WTC11 (cell line): Measurements from ENCODE around the gene KRTAP24-1. TPM values are rescaled to one million over a fixed set of nuclear protein-coding genes. Genes with fewer than 3 reads are reported as not detected.

ENCODE experiments used
- ATAC-seq: fragments of 200-7000 bp; cut with Tn5 transposase; 2 replicates; pipeline ENCODE4 v1.10.0; 2021; ENCODE audit warnings: mild to moderate bottlenecking, moderate library complexity
- CTCF ChIA-PET: fragments of 300-600 bp; sonication (Branson Sonifier 250); formaldehyde crosslinking; loops from one replicate; lab custom pipeline; 2021; ENCODE audit warnings: antibody characterized with exemption; lab: Charles Lee
- POLR2A ChIA-PET: fragments of 350-600 bp; sonication (Branson Sonifier 250); formaldehyde crosslinking; loops from one replicate; lab custom pipeline; 2021; ENCODE audit warnings: antibody characterized with exemption; lab: Charles Lee
- DNase-seq: peaks from one replicate; pipeline ENCODE4 v3.0.0; 2021; ENCODE audit warnings: low spot score
- H3K27ac Mint-ChIP-seq: 2 replicates; pipeline ENCODE4 v1.8.0; 2021; ENCODE audit warnings: mixed read lengths
- H3K27me3 Mint-ChIP-seq: 2 replicates; pipeline ENCODE4 v1.8.0; 2021; ENCODE audit warnings: low read depth, mild to moderate bottlenecking, moderate library complexity, mixed read lengths
- H3K36me3 Mint-ChIP-seq: 2 replicates; pipeline ENCODE4 v1.8.0; 2021; ENCODE audit warnings: mixed read lengths
- H3K4me1 Mint-ChIP-seq: 2 replicates; pipeline ENCODE4 v1.8.0; 2022; ENCODE audit warnings: mixed read lengths
- H3K4me3 Mint-ChIP-seq: 2 replicates; pipeline ENCODE4 v1.8.0; 2021; ENCODE audit warnings: mild to moderate bottlenecking, moderate library complexity, mixed read lengths
- H3K9me3 Mint-ChIP-seq: 2 replicates; pipeline ENCODE4 v1.8.0; 2021; ENCODE audit warnings: mixed read lengths
- ESRRA ChIP-seq: sonication (generic); formaldehyde crosslinking; IDR thresholded peaks from 2 replicates; pipeline ENCODE4 v1.8.1; 2022; ENCODE audit warnings: mild to moderate bottlenecking, missing genetic modification reagents, borderline replicate concordance
- JAZF1 ChIP-seq: fragments of 250-450 bp; sonication (Bioruptor Pico); IDR thresholded peaks from 2 replicates; pipeline ENCODE4 v1.9.0; 2021; ENCODE audit warnings: moderate library complexity, mild to moderate bottlenecking, inconsistent platforms
- SMAD4 ChIP-seq: sonication (generic); formaldehyde crosslinking; IDR thresholded peaks from 2 replicates; pipeline ENCODE4 v1.8.0; 2022; ENCODE audit warnings: mild to moderate bottlenecking, missing genetic modification reagents
- SP1 ChIP-seq: sonication (generic); formaldehyde crosslinking; conservative IDR thresholded peaks from 2 replicates; pipeline ENCODE4 v1.8.1; 2022; ENCODE audit warnings: missing genetic modification reagents
- USF1 ChIP-seq: sonication (generic); formaldehyde crosslinking; IDR thresholded peaks from 2 replicates; pipeline ENCODE4 v1.8.0; 2022; ENCODE audit warnings: mild to moderate bottlenecking, missing genetic modification reagents
- ZNF138 ChIP-seq: sonication (generic); formaldehyde crosslinking; conservative IDR thresholded peaks from 2 replicates; pipeline ENCODE4 v1.8.1; 2022; ENCODE audit warnings: mild to moderate bottlenecking, moderate library complexity, missing genetic modification reagents
- total RNA-seq: library from RNA; stranded (reverse); gene quantifications from 3 replicates; pipeline ENCODE4 v1.2.3, GENCODE V29; 2021
- TF ChIP-seq, protein P1 (sequence below): sonication (generic); formaldehyde crosslinking; IDR thresholded peaks from 2 replicates; pipeline ENCODE4 v1.8.1; 2023; ENCODE audit warnings: mild to moderate bottlenecking, missing genetic modification reagents
- TF ChIP-seq, protein P2 (sequence below): fragments of 200-600 bp; IDR thresholded peaks from 2 replicates; pipeline ENCODE4 v1.8.0; 2022; ENCODE audit warnings: antibody characterized with exemption
- TF ChIP-seq, protein P3 (sequence below): sonication (generic); formaldehyde crosslinking; IDR thresholded peaks from 2 replicates; pipeline ENCODE4 v1.8.0; 2022; ENCODE audit warnings: missing genetic modification reagents

KRTAP24-1 gene
- total RNA-seq, 1 experiment from 2014 or later = not detected

- Mint-ChIP-seq H3K4me3 (no peak overlapping the region), H3K27ac (no peak overlapping the region), H3K4me1 (no peaks in the 10 kb centered on the region), H3K9me3 (peaks cover 7% of the 10 kb centered on the region), H3K36me3 (no peaks in the 10 kb centered on the region), H3K27me3 (no peaks in the 10 kb centered on the region; the same call in 1 of the 2 replicates)
- ATAC-seq (no peak), DNase-seq (no peak)
- CTCF ChIA-PET = interaction anchor here (0.8 to 2.8 kb wide), 2 partner anchors 12 to 194 kb away, joined by 3 to 9 read pairs; no protein-coding TSS in a partner anchor
- POLR2A ChIA-PET = no interaction called here
- no peak for TF ChIP-seq SP1
- no peak for TF ChIP-seq JAZF1
- TF ChIP-seq, protein P1, sequence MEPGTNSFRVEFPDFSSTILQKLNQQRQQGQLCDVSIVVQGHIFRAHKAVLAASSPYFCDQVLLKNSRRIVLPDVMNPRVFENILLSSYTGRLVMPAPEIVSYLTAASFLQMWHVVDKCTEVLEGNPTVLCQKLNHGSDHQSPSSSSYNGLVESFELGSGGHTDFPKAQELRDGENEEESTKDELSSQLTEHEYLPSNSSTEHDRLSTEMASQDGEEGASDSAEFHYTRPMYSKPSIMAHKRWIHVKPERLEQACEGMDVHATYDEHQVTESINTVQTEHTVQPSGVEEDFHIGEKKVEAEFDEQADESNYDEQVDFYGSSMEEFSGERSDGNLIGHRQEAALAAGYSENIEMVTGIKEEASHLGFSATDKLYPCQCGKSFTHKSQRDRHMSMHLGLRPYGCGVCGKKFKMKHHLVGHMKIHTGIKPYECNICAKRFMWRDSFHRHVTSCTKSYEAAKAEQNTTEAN = no peak
Observed at GRCh38 chr21:30269803-30270530, 12.8 kb downstream of the KRTAP24-1 start.

DNA sequence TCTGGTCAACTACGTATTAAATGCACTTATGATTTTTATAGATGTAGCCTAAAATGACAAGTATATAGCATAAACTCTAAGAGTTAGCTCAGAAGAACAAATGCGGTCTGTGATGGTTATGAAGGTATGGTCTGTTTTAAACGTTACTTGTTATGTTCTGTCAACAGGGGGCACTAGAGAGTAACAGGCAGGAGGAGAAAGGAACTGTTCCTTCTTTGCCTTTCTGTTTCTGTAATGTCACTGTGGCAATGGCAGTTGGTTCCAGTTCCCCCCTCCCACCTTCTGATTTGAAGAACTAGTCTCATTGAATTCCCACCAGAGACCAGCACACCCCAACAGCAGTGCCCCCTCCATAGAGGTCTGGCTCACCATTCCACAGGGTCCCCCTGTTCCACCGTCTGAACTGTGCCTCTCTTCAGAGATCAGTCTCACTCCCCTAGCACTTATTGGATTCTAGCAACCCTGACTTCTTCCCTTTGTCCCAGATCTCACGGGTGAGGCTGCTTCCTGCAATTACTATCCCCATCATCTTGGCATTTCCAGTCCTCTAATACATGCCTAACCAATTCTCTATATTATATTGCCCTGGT lies 14.0 kb downstream of the KRTAP24-1 start:
- Mint-ChIP-seq H3K4me3 (no peak overlapping the region), H3K4me1 (no peaks in the 10 kb centered on the region), H3K9me3 (peaks cover 11% of the 10 kb centered on the region), H3K27ac (no peak overlapping the region), H3K27me3 (no peaks in the 10 kb centered on the region; the same call in 1 of the 2 replicates), H3K36me3 (no peaks in the 10 kb centered on the region)
- DNase-seq (no peak), ATAC-seq (peak; percentile 89)
- ChIA-PET POLR2A (no interaction called here), CTCF (interaction anchor here (0.5 to 2.8 kb wide), 10 partner anchors 11 to 626 kb away, joined by 3 to 11 read pairs (median 4); no protein-coding TSS in a partner anchor)
- no peak for TF ChIP-seq SMAD4 (CRISPR knock-in tag)
- TF ChIP-seq ZNF138 (CRISPR knock-in tag) = no peak
- TF ChIP-seq USF1 = no peak
- no peak for TF ChIP-seq ESRRA
- TF ChIP-seq, protein P2, sequence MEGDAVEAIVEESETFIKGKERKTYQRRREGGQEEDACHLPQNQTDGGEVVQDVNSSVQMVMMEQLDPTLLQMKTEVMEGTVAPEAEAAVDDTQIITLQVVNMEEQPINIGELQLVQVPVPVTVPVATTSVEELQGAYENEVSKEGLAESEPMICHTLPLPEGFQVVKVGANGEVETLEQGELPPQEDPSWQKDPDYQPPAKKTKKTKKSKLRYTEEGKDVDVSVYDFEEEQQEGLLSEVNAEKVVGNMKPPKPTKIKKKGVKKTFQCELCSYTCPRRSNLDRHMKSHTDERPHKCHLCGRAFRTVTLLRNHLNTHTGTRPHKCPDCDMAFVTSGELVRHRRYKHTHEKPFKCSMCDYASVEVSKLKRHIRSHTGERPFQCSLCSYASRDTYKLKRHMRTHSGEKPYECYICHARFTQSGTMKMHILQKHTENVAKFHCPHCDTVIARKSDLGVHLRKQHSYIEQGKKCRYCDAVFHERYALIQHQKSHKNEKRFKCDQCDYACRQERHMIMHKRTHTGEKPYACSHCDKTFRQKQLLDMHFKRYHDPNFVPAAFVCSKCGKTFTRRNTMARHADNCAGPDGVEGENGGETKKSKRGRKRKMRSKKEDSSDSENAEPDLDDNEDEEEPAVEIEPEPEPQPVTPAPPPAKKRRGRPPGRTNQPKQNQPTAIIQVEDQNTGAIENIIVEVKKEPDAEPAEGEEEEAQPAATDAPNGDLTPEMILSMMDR = peak; percentile 50; the same call in 1 of the 2 replicates

DNA sequence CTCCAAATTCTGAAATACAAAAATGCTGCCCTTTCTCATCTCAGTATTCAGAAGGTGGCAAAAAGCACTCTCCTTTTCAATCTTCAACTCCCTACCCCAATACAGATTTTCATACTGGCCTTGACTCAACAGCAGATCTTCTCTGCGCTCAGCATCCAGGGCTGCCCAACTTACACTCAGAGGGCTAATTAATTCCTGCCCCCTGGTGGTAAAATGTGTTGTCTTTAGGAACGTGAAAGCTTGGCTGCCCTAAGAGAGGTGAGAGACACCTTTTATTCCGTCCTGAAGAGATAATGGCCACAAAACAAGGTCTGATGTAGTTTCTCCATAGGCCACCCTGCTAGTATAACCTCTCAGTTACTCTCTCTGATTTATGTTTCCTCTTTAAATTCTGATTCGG lies 25.0 kb downstream of the KRTAP24-1 start:
- H3K4me1 Mint-ChIP-seq = no peaks in the 10 kb centered on the region
- ChIA-PET POLR2A (no interaction called here), CTCF (interaction anchor here (0.6 to 2.1 kb wide), 14 partner anchors 11 to 319 kb away, joined by 3 to 11 read pairs (median 3); partner anchors contain the start of gene GRIK1)
- DNase-seq = peak; percentile 27
- TF ChIP-seq, protein P2 = peak; percentile 61
- TF ChIP-seq, protein P3, sequence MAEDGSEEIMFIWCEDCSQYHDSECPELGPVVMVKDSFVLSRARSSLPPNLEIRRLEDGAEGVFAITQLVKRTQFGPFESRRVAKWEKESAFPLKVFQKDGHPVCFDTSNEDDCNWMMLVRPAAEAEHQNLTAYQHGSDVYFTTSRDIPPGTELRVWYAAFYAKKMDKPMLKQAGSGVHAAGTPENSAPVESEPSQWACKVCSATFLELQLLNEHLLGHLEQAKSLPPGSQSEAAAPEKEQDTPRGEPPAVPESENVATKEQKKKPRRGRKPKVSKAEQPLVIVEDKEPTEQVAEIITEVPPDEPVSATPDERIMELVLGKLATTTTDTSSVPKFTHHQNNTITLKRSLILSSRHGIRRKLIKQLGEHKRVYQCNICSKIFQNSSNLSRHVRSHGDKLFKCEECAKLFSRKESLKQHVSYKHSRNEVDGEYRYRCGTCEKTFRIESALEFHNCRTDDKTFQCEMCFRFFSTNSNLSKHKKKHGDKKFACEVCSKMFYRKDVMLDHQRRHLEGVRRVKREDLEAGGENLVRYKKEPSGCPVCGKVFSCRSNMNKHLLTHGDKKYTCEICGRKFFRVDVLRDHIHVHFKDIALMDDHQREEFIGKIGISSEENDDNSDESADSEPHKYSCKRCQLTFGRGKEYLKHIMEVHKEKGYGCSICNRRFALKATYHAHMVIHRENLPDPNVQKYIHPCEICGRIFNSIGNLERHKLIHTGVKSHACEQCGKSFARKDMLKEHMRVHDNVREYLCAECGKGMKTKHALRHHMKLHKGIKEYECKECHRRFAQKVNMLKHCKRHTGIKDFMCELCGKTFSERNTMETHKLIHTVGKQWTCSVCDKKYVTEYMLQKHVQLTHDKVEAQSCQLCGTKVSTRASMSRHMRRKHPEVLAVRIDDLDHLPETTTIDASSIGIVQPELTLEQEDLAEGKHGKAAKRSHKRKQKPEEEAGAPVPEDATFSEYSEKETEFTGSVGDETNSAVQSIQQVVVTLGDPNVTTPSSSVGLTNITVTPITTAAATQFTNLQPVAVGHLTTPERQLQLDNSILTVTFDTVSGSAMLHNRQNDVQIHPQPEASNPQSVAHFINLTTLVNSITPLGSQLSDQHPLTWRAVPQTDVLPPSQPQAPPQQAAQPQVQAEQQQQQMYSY = no peak
- H3K4me3 Mint-ChIP-seq = no peak overlapping the region
- no peak overlapping the region for H3K27ac Mint-ChIP-seq
- no peaks in the 10 kb centered on the region for H3K36me3 Mint-ChIP-seq
- no peaks in the 10 kb centered on the region for H3K27me3 Mint-ChIP-seq
- peak; percentile 98 for ATAC-seq
- peaks cover 8% of the 10 kb centered on the region for H3K9me3 Mint-ChIP-seq
